Activated T-cell treated with anti-CD3 and anti-CD28 coated beads for 24 hours (primary cell): Measurements from ENCODE around the gene PGM2.
"Not testable (repeated sequence)": the region's sequence is repeated elsewhere in the genome, so short reads cannot be mapped to it uniquely, and the experiment has no call there.

ENCODE experiments used
- DNase-seq: peaks from one replicate; pipeline ENCODE4 v3.0.0-alpha.2; 2020; ENCODE audit warnings: low read depth

The PGM2 gene

DNA sequence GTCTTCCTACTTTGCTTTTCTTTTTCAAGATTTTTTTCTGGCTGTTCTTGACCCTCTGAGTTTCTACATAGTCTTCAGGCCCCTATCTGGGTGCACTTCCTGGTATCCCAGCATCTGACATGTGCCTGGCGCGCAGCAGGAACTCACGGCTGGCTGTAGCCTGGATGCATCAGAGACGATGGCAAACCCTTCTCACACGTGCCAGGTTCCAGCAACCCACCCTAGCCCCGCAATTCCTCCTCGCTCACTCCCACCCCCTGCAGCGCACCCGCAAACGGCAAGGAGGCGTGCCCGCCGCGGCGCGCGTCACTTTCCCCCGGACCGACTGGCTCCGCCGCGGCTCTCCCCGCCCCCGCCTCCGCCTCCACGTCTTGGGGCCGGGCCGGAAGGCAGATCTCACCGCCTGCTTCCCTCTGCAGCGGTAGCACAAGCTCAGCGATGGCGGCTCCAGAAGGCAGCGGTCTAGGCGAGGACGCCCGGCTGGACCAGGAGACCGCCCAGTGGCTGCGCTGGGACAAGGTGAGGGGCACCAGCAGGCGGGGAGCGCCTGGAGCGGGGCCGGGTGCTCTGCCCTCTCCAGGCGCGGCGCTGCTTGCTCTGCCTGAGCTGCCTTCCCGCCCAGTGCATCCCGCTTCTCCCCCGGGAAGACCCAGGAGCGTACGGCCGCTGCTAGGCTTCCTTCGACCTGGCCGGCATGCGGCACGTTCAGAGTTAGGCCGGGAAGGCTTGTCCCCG, at the start of gene PGM2:
PGM2 (plus strand) TSS at position 392 of the 735 bp plus-strand sequence; CDS start at position 439, 47 bp downstream.
- peak; percentile 87 for DNase-seq

DNA sequence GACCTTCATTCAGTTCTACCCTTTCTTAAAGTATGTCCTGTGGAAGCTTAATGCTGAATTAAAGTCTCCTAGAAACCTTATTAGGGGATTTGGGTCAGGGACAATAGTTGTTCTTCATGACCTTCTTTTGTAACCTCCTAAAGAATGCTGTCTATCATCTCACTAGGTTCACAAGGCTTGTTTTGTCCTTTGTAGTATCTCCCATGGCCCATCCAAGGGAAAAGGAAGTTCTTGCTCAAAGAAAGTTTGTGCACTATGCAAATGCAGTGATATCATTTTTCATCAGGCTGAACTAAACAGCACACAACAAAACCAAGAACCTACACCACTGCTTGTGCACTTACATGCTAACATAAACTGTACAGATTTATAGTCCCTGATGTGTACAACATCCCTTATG, 46.6 kb upstream of the PGM2 start:
- DNase-seq: no peak

DNA sequence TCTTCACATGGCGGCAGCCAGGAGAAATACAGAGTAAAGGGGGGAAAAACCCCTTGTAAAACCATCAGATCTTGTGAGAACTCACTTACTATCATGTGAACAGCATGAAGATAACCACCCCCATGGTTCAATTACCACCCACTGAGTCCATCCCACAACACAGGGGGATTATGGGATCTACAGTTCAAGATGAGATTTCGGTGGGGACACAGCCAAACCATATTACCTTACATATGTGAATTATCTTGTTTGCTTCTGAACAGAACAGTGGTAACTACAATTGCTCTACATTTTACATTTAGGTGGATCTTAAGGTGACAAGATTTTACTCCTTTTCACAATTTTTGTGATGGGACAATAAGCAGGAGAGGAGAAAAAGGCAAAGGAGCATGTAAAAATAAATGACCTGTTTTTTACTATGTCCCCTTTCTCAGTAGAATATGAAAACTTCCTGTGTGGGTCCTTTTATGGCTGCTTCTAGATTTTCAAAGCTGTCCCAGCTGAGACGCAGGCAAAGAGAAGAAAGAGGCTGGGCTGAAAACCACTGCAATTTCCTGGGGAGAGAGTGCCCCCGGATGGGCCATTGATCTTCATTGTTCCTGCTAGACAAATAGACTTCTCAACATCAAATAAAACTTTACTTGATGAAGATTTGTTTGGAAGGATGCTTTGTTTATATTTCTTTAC, 45.9 kb upstream of the PGM2 start:
- DNase-seq: peak; percentile 9

DNA sequence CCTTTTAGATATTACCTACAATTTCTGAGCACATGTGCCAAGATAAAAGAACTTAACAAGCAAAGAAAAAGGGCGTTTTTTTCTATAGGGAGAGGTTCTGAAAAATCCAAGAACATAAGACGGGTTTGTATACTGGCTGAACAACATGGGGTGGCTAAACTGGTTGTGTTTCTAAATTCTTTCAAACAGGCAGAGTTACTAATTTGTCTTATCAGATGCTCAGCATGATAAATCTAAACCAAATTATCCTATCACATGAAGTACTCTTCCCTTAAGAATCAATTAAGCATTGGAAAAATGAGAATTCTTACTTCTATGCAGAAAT, 45.4 kb upstream of the PGM2 start:
- DNase-seq: no peak

DNA sequence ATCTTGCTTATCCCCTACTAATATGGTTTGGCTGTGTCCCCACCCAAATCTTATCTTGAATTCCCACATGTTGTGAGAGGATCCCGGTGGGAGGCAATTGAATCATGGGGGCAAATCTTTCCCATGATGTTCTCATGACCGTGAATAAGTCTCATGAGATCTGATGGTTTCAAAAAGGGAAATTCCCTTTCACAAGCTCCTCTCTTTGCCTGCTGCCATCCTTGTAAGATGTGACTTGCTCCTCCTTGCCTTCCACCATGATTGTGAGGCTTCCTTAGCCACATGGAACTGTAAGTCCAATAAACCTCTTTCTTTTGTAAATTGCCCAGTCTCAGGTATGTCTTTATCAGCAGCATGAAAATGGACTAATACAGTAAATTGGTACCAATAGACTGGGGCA, 40.2 kb upstream of the PGM2 start:
- DNase-seq: not testable (repeated sequence)

DNA sequence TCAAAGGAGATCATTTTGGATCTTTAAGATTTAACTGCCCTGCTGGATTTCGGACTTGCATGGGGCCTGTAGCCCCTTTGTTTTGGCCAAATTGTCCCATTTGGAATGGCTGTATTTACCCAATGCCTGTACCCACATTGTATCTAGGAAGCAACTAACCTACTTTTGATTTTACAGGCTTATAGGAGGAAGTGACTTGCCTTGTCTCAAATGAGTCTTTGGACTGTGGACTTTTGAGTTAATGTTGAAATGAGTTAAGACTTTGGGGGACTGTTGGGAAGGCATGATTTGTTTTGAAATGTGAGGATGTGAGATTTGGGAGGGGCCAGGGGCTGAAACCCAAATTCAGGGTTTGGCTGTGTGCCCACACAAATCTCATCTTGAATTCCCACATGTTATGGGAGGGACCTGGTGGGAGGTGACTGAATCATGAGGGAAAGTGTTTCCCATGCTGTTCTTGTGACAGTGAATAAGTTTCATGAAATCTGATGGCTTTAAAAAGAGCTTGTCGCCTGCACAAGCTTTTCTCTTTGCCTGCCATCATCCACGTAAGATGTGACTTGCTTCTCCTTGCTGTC, 38.5 kb upstream of the PGM2 start:
- not testable (repeated sequence) for DNase-seq

DNA sequence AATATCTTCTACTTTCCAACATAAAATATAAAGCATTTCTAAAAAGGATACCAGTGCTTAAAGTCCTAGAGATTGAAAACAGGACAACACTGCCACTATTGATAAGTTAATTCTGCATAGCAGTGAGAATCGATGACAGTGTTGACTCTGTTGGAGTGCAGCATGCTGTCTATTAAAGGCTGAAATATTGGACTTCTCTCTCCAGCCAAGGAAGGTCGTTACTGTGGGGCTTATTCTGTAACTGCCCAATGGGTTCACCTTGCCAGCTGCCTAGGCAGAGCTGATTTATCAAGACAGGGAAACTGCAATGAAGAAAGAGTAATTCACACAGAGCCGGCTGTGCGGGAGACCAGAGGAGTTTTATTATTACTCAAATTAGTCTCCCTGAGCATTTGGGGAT, 37.7 kb upstream of the PGM2 start:
- no peak for DNase-seq

DNA sequence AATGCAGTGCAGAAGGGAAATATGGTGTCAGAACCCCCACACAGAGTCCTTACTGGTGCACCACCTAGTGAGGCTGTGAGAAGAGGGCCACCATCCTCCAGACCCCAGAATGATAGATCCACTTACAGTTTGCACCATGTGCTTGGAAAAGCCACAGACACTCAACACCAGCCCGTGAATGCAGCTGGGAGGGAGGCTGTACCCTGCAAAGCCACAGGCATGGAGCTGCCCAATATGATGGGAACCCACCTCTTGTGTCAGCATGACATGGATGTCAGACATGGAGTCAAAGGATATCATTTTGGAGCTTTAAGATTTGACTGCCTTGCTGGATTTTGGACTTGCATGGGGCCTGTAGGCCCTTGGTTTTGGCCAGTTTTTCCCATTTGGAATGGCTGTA, 34.2 kb upstream of the PGM2 start:
- DNase-seq: no peak

DNA sequence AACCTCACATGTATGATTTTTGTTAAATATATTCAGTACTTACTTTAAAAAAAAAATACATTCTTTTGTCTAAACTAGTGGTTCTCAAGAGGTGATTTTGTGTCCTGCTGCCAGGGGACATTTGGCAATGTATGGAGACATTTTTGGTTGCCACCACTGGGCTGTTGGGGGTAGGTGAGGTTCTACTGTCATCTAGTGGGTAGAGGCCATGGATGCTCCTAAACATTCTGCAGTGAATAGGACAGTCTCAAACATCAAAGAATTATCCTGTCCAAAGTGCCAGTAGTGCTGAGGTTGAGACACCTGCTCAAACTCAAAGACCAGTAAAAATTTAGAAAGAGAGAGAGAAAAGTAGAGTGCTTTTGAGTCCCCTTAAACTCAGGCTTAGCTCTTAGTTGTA, 32.9 kb upstream of the PGM2 start:
- DNase-seq: no peak

DNA sequence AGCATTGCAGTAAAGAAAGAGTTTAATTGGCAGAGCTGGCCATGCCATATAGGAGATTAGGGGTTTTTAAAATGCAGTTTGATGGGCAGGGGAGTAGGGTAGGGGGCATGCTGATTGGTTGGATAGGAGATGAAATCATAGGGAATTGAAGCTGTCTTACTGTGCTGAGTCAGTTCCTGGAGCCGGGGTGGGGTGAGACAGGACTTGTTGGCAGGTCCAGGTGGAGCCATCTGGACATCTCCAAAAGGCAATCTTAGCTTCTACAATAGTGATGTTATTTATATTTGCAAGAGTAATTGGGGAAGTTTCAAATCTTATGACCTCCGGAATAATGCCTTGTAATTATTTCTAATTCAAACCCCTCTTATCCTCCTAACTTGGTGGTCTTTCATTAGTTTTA, 32.4 kb upstream of the PGM2 start:
- DNase-seq: no peak

DNA sequence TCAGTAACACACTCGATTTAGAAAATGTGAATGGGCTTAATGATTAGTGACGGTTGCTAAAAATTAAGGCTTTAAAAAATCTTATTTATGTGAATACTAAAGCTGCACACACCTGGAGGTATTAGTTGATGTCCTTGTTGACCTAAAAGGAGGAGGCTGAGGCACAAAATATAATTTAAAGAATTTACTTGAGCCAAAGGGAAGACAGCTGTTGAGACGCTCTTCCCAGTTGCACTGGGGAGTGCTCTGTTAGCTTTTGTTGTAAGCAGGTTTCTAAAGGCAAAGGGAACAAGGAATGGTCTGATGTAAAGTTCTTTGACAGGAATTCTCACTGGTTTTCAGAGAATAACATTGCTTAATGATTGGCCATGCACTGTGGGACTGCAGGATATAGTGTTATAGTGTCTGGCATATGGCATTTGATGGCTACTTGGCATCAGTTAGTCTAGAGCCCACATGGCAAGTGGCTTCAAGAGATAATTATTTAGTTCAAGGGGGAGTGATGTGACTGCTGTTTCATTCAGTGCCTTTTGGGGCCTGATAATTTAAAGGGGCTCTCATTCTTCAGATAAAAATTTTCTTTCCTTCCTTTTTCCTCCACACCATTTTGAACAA, 30.8 kb upstream of the PGM2 start:
- no peak for DNase-seq

DNA sequence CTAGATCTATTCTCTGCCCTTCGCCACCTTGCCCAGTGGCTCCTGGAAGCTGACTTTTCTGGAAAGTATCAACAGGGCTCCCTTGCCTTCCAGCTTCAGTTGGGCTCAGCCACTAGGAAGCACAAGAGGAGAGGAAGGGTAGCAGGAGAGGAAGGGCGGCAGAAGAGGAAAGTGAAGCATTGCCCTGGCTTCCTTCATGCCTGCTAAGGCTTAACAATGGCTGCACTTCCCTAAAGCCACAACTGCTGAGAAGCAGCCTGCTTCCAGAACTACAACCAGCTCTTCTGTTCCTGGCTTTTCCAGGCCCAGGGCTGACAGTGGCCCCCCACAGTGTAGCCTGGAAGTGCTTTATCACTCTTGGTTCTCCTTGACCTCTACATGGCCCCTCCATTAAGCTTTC, 29.1 kb upstream of the PGM2 start:
- DNase-seq: no peak

DNA sequence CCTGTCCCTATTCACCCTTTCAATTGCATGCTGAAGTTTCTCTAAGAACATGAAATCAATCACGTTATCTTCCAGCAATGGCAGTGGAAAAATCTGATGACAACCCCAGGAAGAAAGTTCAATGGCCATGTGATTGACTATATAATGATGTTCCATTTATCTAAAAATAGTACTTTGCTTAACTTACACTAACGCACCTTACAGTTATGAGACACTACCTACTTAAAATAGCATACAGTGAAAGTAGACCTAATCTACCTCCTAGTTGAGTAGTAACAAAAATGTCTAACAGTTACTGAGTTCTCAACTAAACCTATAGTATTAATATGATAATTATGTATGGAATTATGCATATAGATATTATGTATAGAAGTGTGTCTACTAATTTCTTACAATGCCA, 28.6 kb upstream of the PGM2 start:
- no peak for DNase-seq

DNA sequence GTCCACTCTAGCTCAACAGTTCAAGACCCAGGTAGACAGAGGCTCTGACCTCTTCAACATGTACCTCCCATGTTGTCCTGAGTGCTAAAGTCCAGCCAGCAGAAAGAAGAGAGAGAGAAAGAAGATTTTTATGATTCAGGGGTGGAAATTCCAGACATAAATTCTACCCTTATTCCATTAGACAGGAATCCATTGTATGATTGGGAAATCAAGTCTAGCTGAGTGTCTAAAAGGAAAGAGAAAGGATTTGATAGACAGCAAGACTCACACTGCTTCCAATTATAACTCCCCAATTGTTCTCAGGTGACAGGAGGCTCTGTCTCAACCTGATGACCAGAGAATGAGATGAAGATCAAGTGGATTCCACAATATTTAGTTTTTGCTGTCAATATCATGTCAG, 27.9 kb upstream of the PGM2 start:
- DNase-seq: no peak

DNA sequence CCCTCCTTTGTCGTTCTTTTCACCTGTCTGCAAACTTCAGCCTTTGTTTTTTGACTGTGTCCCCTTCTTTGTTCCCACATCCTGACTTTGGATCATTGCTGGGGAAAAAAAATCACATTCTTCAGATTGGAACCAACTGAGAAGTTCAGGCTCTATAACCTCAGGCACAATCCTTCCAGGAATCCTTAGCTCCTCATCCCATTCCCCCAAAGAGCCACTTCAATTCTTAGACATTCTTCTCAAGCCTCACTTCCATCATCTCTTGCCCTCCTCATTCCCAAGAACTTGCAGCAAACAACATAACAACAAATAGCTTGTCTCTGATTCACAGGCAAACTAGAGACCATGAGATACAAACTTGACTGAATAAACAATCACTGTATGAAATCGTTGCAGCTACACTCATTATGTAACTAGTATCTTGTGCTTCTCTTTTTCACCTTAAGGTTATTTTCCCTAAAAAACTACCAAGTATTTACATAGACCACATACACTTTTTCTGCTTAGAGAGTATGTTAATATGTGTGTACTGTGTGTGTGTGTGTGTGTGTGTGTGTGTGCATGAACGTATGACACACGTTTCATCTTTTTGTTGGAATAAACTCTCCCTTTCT, 26.4 kb upstream of the PGM2 start:
- no peak for DNase-seq

DNA sequence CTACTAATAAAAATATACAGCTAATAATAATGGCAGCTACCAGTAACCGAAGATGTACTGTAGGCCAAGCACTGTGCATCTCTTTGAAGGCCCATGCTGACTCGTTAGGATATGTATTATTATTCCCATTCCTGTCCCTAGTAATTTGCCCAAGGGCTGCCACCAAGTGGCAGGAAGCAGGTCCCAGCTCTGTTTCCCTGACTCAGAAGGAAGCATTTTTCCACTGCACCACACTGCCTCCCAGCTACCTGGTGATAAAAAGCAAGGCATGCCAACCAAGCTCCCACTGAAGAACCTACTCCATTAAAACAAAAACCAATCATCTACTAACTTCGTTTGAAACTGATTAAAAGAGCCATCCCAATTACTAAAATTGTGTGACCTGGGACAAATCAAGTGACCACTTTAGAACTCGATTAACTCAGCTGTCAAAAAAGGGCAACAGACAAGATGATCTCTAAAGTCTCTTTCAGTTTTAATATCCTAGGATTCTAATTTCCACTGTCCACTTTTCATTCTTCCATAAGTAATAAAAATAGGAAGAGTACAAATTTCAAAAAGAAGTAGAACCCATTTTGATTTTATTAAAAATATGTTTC, 24.3 kb upstream of the PGM2 start:
- no peak for DNase-seq

DNA sequence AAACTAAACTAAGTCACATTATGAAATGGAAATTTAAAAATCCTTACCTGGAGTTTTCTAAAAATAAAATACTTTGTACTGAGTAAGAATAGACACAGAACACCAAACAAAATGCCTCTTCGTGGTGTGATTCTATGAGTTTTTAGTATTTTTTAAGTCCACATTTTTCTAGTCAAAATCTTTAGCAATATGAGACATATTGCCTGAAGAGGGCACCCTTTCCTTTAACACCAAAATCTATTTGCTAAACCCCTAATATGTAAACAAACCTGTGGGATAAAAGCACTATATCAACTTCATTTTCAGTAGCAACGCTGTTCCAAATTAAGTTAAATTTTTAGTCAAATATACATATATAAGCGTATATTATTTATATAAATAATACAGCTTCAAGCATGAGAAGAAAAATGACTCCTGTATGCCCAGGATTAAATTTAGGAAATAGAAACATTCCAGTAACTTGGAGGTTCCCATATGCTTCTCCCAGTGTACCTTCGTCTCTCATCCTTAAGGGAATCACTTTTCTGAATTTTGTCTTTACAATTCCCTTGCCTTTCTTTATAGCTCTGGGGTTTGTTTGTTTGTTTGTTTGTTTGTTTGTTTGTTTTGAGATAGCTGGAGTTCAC, 23.0 kb upstream of the PGM2 start:
- DNase-seq: no peak

DNA sequence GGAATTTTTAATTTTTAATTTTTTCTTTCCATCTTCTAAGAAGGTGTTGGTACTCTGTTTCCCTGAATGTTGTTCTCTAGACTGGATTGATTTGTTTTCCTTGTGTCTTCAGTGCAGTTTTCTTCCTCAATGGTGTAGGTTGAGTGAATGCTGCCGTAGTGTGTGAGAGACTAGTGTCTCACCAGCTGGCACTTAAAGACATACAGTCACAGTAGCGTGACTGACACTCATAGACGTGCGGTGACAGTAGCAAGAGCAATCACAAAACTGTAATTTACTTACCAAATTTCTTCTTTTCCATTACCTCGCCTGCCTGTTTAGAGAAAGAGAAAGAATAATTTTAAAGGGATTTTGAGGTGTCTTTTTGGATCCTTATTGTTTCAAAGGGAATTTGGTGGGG, 21.4 kb upstream of the PGM2 start:
- DNase-seq: no peak

DNA sequence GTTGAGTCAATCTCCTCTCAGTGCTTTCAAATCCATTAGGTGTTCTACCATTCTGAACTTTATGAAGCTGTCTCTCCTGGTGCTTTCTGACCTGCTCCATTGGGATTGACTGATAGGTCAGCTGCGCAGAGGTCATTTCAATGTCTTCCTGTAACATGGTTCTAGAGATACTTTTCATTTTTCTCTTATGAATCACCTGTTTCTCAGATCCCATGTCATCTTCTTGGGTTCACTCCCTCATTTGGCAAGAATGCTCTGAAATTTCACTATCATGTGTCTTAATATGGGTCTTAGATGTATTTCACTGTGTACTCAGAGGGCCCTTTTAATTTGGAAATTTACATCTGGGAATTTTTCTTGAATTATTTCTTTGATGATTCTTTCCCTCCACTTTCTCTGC, 13.8 kb upstream of the PGM2 start:
- no peak for DNase-seq

DNA sequence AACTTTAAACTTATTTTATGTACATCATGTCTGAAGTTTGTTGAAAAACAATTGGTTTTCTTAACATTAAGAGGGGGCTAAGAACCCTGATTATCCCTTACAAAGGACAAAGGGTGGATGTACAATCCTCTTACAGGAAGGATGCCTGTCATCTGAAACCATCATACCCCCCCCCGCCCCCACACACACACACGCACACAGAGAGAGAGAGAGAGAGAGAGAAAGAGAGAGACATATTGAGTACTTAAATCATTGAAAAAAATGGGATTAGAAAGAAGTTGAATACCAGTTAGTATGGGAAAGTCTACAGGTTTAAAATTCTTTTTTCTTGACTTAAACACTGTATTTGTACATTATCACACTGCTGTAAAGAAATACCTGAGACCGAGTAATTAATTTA, 10.9 kb upstream of the PGM2 start:
- no peak for DNase-seq

DNA sequence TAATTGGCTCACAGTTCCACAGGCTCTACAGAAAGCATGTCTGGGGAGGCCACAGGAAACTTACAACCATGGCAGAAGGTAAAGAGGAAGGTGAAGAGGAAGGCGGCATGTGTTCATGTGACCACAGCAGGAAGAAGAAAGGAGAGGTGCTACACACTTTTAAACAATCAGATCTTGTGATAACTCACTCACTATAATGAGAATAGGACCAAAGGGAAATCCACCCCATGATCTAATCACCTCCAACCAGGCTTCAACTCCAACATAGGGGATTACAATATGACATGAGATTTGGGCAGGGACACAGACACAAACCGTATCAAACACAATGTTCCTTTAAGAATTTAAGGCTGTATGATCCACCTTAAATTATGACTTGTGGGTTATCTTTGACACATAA, 10.5 kb upstream of the PGM2 start:
- no peak for DNase-seq

DNA sequence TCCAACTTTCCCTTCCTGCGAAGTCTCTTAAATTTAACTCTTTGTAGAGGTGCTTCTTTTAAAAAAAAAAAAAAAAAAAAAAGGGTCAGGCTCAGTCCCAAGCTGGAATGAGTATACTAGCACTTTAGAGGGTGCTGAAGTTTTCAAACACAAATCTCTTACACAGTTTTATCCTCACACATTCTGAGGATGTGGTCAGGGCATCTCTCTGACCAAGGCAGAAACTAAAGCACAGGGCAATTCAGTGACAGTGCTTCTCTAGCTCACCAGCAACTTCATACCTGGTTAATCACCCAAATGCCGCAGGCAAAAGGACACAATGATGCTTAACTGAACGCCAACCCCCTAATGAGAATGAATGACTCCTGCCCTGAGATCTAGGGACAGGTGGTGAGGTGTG, 9.8 kb upstream of the PGM2 start:
- DNase-seq: no peak
